Activated T-helper 9 cell treated with anti-CD3 and anti-CD28 coated beads, Interleukin-2, amount 50 U/mL, for 16 hours (primary cell): Measurements from ENCODE around the gene KRT86.
"Not testable (repeated sequence)": the region's sequence is repeated elsewhere in the genome, so short reads cannot be mapped to it uniquely, and the experiment has no call there.

Source experiments
- DNase-seq: peaks from one replicate; pipeline ENCODE4 v3.0.0-alpha.2; 2020; ENCODE audit warnings: low read depth

Gene KRT86

GRCh38 chr12:52251367-52252051 is 22.9 kb upstream of the KRT86 start:
- DNase-seq = no peak

DNA sequence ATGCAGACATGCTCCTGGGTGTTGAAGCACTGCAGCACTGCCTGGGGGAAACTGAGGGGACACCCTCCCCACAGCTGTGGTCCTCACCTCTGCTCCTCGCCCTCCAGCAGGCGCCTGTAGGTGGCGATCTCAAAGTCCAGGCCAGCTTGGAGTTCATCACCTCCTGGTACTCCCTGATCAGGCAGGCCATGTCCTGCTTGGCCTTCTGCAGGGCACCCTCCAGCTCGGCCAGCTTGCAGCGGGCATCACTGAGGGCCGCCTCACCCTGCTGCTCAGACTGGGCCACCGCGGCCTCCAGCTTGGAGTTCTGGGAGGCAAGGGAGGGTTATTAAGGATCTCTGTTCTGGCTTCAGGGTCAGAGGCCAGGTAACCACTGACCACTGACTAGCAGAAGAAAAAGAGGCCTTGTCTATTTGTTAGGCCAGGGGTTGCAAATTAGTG is 22.2 kb upstream of the KRT86 start:
- not testable (repeated sequence) for DNase-seq

DNA sequence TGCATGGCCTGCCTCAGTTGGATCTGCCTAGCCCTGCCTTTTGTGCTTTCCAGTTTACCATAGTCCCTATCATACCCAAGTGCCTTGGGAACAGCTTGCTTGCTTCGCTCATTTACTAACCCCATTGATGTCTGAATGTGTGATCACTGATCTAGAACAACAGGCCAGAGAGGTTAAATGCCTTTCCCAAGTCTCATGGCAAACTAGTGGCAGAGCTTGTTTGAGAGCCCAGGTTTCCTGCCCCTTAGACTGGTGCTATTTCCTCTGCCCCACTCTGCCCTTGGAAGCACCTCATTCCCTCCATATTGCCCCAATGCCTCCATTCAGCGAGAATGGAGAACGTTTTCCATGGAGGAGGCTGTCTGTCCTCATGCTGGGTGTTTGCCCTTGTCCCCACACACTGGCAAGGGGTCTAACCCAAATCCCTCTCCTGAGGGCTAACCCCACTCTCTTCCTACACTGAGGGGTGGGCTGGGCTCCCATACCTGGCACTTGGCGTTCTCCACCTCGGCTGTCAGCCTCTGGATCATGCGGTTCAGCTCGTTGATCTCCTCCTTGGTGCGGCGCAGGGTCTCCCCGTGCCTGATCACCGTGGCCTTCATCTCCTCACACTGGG is 21.6 kb upstream of the KRT86 start:
- no peak for DNase-seq

GRCh38 chr12:52253391-52254179 is 20.9 kb upstream of the KRT86 start:
- DNase-seq = no peak

GRCh38 chr12:52254180-52254964 is 20.1 kb upstream of the KRT86 start:
- DNase-seq = no peak

- no peak for DNase-seq
Measured at GRCh38 chr12:52254965-52255751, 19.3 kb upstream of the KRT86 start.

DNA sequence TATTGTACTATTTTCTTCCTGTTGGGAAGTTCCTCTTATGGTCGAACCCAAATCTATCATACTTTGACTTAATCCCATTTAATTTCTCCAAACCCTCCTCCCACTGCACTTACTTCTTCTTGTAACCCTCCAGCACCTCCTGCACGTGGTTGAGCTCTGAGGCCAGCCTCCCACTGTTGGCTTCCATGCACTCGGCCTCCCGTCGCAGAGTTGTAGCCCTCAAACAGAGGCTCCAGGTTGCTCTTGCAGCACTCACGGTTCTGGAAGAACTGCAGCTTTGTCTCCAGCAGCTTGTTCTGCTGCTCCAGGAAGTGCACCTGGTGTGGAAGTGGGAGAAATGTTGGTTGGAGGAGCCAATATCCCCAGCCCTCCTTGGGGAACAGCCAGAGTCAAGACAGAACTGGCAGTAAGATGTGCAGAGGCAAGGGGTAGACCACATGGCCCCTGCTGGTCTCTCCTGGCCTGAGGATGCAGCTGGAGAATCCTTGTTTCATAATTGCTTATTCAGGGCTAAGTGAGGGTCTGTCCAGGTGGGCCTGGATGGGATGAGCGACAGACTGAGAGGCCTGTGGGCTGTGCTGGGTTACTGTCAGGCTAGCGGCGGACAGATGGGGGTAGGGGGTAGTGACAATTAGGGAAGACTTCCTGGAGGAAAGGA is 18.4 kb upstream of the KRT86 start:
- DNase-seq = no peak

DNA sequence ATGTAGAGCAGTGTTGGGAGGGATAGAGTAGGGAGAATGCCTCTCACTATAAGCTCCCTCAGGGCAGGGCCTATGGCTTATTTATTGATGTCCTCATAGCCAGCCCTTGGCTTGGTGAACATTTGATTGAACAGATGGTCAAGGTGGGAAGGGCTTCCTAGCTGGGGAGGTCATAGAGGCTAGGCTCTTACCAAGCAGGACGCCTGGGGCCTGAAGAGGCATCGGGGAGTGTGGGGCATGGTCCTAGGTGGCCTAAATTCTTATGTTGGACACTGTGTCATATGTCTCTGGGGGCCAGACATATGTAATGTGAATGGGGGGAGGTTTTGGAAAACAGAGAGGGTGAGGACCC is 17.9 kb upstream of the KRT86 start:
- DNase-seq = no peak

DNA sequence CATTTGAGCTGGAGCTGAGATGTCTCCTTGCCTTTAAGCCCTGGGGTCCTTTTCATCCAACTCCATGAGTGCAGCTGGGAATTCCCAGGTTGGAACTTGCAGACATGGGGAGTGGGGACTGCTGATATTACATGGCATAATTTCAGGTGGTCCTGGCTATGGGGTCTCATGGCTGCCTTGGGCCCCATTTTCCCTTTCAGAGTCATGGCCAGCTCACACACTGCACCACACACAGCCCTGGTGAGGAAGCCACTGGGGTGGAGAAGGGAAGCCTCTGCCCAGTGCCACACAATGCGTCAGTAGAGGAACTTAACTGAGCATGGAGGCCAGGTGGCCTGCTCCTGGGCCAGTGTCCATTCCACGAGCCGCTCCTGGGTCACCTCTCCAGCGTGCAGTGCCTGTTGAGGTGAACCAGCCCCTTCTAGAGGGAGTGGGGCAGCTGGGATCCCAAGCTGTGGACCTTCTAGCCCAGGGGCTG is 17.3 kb upstream of the KRT86 start:
- no peak for DNase-seq

DNA sequence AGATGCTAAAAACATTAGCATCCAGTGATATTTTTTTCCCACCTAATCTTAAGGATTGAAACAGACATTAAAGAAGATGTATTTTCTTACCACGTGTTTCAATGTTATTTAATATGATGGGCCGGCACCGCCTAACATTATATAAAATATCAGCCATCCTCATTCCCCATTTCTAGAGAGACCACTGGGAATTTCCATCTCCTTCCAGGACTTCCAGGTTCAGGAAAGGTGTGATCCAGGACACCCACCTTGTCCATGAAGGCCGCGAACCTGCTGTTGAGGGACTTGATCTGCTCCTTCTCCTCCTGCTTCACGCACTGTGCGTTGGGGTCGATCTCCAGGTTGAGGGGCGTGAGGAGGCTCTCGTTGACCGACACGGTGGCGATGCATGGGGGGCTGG is 16.5 kb upstream of the KRT86 start:
- DNase-seq = not testable (repeated sequence)

DNA sequence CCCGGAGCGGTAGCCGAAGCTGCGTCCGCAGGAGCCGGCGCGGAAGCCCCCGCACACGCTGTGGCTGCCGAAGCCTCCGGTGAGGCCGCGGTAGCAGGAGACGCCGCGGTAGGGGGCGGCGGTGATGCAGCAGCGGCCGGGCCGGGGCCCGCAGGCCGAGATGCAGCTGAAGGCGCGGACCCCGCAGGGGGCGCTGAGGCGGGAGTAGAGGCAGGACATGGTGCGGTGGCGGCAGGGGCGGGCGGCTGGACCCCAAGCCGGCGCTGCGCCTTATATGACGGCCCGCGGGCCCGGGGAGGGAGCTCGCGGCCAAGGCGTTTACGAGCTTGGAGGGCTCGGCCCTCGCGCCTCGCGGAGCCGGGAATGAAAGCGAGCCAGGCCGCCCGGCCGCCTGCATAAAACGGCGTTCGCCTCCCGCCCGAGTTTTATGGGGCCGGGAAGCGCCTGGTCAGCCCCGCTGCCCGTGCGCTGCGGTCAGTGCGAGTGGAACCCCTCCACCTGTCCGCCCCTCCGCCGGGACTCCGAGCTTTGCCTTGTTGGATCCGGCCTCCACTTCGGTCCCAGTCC is 16.0 kb upstream of the KRT86 start:
- DNase-seq = no peak

DNA sequence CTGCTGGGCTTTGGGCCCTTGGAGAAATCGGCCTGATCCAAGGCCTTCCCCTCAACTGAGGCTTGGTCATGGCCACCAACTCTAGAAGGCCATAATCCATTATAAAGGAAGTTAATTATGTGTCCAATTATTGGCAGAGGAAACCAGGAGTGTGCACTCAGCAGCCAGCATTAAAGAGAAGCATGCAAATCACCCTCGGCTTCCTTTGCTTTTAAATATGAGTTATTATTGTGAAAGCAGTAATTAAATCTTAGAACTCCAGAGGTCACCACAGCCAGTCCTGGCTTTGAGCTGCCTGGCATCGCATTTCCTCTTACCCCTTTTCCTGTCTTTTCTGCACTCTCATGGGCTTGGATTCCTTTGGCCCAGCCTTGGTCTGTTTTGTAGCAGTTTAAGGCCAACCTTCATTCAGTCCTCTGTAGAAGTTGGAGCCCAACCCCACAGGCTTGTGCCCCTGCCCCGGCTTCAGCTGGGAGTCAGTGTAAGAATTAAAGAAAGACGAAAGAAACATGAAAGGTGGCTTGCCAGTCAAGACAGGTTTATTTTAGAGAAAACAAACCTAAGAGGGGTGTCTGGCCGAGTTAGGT is 14.7 kb upstream of the KRT86 start:
- no peak for DNase-seq

DNA sequence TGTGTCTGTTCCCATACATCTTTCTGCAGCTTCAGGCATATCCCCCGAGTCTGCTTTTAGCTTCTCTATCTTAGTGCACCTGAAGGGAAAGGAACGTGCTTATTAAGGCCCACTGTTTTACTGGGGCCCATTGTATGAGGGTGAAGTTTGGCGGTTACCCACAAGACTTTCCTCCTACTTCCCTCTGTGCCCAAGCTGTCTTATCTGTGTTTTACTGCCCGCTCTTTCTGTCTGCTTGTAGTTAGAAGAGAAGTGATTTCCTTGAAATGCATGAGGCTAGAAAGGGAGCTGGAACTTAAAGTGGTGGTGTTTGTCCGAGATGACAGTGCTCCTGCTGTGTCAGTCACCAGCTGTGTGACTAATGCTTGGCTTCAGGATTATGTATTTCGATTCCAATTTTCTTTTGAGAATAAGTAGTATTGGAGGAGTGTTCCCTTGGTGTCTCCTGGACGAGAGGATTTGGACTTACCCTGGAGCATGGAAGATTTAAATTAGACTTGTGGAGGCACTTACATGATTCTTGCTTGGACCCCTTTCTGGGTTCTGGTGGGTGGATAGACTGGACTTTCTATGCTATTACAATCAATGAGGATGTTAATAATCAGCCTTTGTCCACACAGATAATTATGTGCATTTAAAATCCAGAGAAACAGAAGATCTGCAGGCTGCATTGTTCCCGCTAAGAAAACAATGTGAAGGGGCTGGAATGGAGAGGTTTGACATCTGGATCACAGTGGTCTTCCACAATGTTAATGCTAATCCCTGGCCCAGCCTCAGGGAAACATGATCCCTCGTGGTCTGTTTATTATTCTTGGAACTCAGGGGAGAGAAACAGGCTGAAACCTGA is 13.9 kb upstream of the KRT86 start:
- DNase-seq = no peak

- DNase-seq = no peak
Measured at GRCh38 chr12:52261208-52261484, 13.3 kb upstream of the KRT86 start.

- no peak for DNase-seq
Measured at GRCh38 chr12:52262286-52262685, 12.2 kb upstream of the KRT86 start.

DNA sequence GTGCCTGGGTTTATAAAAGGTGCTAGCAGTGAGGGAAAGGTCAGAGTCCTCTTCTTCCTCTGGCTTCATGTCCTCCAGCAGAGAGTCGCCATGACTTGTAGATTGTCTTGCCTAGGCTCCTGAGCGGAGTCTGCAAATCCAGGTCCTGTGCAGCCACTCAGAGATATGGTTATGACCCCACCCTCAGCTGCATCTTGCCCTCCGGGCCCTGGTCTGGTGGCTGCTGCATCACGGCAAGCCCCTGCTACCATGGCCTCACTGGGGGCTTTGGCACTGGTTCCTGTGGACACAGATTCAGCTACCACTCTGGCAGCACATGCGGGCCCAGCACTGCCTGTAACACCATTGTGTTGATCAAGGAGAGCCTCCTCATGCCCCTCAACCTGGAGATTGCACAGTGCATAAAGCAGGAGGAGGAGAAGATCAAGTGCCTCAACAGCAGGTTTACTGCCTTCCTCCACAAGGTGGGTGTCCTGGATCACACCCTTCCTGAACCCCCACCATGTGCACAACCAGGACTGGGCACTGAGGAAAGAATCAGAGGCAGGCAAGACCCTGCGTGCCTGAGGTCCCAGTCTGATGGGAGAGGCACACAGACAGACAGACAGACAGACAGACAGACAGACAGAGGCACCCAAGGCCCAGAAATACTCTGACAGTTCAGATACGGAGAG is 10.5 kb upstream of the KRT86 start:
- no peak for DNase-seq

GRCh38 chr12:52264435-52264825 is 10.0 kb upstream of the KRT86 start:
- DNase-seq = no peak

GRCh38 chr12:52266514-52266913 is 7.9 kb upstream of the KRT86 start:
- DNase-seq = no peak

- no peak for DNase-seq
Measured at GRCh38 chr12:52267266-52267665, 7.2 kb upstream of the KRT86 start.
